HepG2 (cell line): Measurements from ENCODE around the gene GNAI2. TPM values are rescaled to one million over a fixed set of nuclear protein-coding genes. Genes with fewer than 3 reads are reported as not detected.

ENCODE experiments used
- CERS6 ChIP-seq: sonication (generic); formaldehyde crosslinking; IDR thresholded peaks from 2 replicates; pipeline ENCODE4 v1.5.0; 2020; ENCODE audit warnings: missing genetic modification reagents
- DNMT3B ChIP-seq: conservative IDR thresholded peaks from 2 replicates; pipeline ENCODE4 v1.6.1; 2016; ENCODE audit warnings: missing biosample characterization, control low read depth
- GLI4 ChIP-seq: sonication (generic); formaldehyde crosslinking; IDR thresholded peaks from 2 replicates; pipeline ENCODE4 v1.5.1; 2020; ENCODE audit warnings: missing genetic modification reagents, mild to moderate bottlenecking, moderate library complexity, borderline replicate concordance
- HCFC1 ChIP-seq: fragments of 150-350 bp; IDR thresholded peaks from 2 replicates; pipeline ENCODE4 v1.6.1; 2014; ENCODE audit warnings: low read depth, low read length
- HIC2 ChIP-seq: sonication (generic); formaldehyde crosslinking; IDR thresholded peaks from 2 replicates; pipeline ENCODE4 v1.9.0; 2022; ENCODE audit warnings: low read depth, missing genetic modification reagents
- HOXD1 ChIP-seq: sonication (generic); formaldehyde crosslinking; IDR thresholded peaks from 2 replicates; pipeline ENCODE4 v1.5.0; 2020; ENCODE audit warnings: missing genetic modification reagents
- IRX3 ChIP-seq: sonication (generic); formaldehyde crosslinking; IDR thresholded peaks from 2 replicates; pipeline ENCODE4 v1.8.1; 2023; ENCODE audit warnings: mild to moderate bottlenecking, low read depth, missing genetic modification reagents, borderline replicate concordance
- KLF16 ChIP-seq, 2 experiments: sonication (generic) in 1 of 2; formaldehyde crosslinking in 1 of 2; IDR thresholded peaks; 2 replicates each; pipeline versions ENCODE4 v1.6.1 to v1.8.0; 2016 to 2023; ENCODE audit warnings: missing genetic modification reagents in 2 of 2, missing compliant biosample characterization in 1 of 2
- NFATC3 ChIP-seq: sonication (generic); formaldehyde crosslinking; IDR thresholded peaks from 2 replicates; pipeline ENCODE4 v1.5.1; 2020; ENCODE audit warnings: mild to moderate bottlenecking, missing genetic modification reagents
- POLR2G ChIP-seq: fragments of 200-400 bp; formaldehyde crosslinking; IDR thresholded peaks from 2 replicates; pipeline ENCODE4 v1.6.1; 2018; ENCODE audit warnings: mild to moderate bottlenecking, low read depth, low read length, moderate library complexity
- RBM22 ChIP-seq: fragments of 200-400 bp; formaldehyde crosslinking; optimal IDR thresholded peaks from 2 replicates; pipeline ENCODE3; 2017; ENCODE audit warnings: mild to moderate bottlenecking, low read length, moderate library complexity
- TOE1 ChIP-seq: sonication (generic); formaldehyde crosslinking; IDR thresholded peaks from 2 replicates; pipeline ENCODE4 v1.4.0; 2020; ENCODE audit warnings: mild to moderate bottlenecking, missing genetic modification reagents
- TRAFD1 ChIP-seq: sonication (generic); formaldehyde crosslinking; IDR thresholded peaks from 2 replicates; pipeline ENCODE4 v1.5.1; 2020; ENCODE audit warnings: missing genetic modification reagents, mild to moderate bottlenecking, borderline replicate concordance
- ZC3H13 ChIP-seq: sonication (generic); formaldehyde crosslinking; IDR thresholded peaks from 2 replicates; pipeline ENCODE4 v1.8.1; 2023; ENCODE audit warnings: mild to moderate bottlenecking, missing genetic modification reagents, moderate library complexity
- ZNF12 ChIP-seq: sonication (generic); formaldehyde crosslinking; IDR thresholded peaks from 2 replicates; pipeline ENCODE4 v1.5.0; 2020; ENCODE audit warnings: missing genetic modification reagents
- ZNF18 ChIP-seq: sonication (generic); formaldehyde crosslinking; IDR thresholded peaks from 2 replicates; pipeline ENCODE4 v1.8.0; 2022; ENCODE audit warnings: mild to moderate bottlenecking, missing genetic modification reagents; ENCODE audit not compliant: insufficient replicate concordance
- ZNF282 ChIP-seq: fragments of 450-650 bp; IDR thresholded peaks from 2 replicates; pipeline ENCODE4 v1.6.1; 2018; ENCODE audit not compliant: partially characterized antibody
- ZNF296 ChIP-seq: sonication (generic); formaldehyde crosslinking; conservative IDR thresholded peaks from 2 replicates; pipeline ENCODE4 v1.5.0; 2020; ENCODE audit warnings: mild to moderate bottlenecking, missing genetic modification reagents
- ZNF335 ChIP-seq: sonication (generic); formaldehyde crosslinking; IDR thresholded peaks from 2 replicates; pipeline ENCODE4 v1.4.0; 2020; ENCODE audit warnings: missing genetic modification reagents
- ZNF460 ChIP-seq: sonication (generic); formaldehyde crosslinking; IDR thresholded peaks from 2 replicates; pipeline ENCODE4 v1.5.1; 2020; ENCODE audit warnings: missing genetic modification reagents, mild to moderate bottlenecking, borderline replicate concordance
- ZNF691 ChIP-seq: sonication (generic); formaldehyde crosslinking; IDR thresholded peaks from 2 replicates; pipeline ENCODE4 v1.4.0; 2020; ENCODE audit warnings: missing genetic modification reagents, low read depth, mild to moderate bottlenecking, borderline replicate concordance
- ZNF747 ChIP-seq: sonication (generic); formaldehyde crosslinking; IDR thresholded peaks from 2 replicates; pipeline ENCODE4 v1.8.1; 2023; ENCODE audit warnings: missing genetic modification reagents, mild to moderate bottlenecking, borderline replicate concordance
- ZNF773 ChIP-seq: sonication (generic); formaldehyde crosslinking; IDR thresholded peaks from 2 replicates; pipeline ENCODE4 v1.4.0; 2020; ENCODE audit warnings: missing genetic modification reagents, borderline replicate concordance
- ZSCAN25 ChIP-seq: sonication (generic); formaldehyde crosslinking; IDR thresholded peaks from 2 replicates; pipeline ENCODE4 v1.8.0; 2022; ENCODE audit warnings: mild to moderate bottlenecking, missing genetic modification reagents
- polyA plus RNA-seq, 8 experiments: library from polyadenylated mRNA; depleted of rRNA in 3 of 8; stranded (reverse) in 7 of 8; unstranded in 1 of 8; fragments of >200 nt; fragmentation: Illumina TruSeq in 4 of 8; extraction: Trizol in 4 of 8; gene quantifications; 2 replicates each; pipeline versions ENCODE4 v1.2.1 to v1.2.3, GENCODE V29; 2011 to 2016; ENCODE audit warnings: low read depth in 4 of 8, missing spikeins in 1 of 8, mixed read lengths in 1 of 8; ENCODE audit not compliant: insufficient read depth in 1 of 8
- total RNA-seq, 5 experiments: library from RNA; depleted of rRNA; stranded (reverse); fragments of >200 nt; fragmentation: Illumina TruSeq; extraction: Trizol; gene quantifications; 2 replicates each; pipeline ENCODE4 v1.2.3, GENCODE V29; 2016; ENCODE audit warnings: low read depth in 1 of 5

Gene GNAI2
- total and polyA plus RNA-seq, 2 of the 13 experiments (the other 11 are each of a cell fraction or from before 2014, with no cell fraction given): 51.1 to 66.2 TPM

- TF ChIP-seq TRAFD1 (CRISPR knock-in tag) (no peak), GLI4 (CRISPR knock-in tag) (no peak), RBM22 (no peak), HOXD1 (CRISPR knock-in tag) (0 out of 2 replicates have a peak, but pooled peaks have one; percentile 43), POLR2G (peak; percentile 61; the same call in 1 of the 2 replicates), ZNF296 (CRISPR knock-in tag) (no peak), IRX3 (CRISPR knock-in tag) (0 out of 2 replicates have a peak, but pooled peaks have one; percentile 24), KLF16 (CRISPR knock-in tag; IDR thresholded peaks at IDR 0.05) (peak in 1 of 2 experiments; percentile 27; a peak in 1 of 4 replicates), HIC2 (CRISPR knock-in tag) (no peak), HCFC1 (no peak), ZNF335 (CRISPR knock-in tag) (0 out of 2 replicates have a peak, but pooled peaks have one; percentile 39), ZNF18 (CRISPR knock-in tag) (peak; percentile 12), NFATC3 (CRISPR knock-in tag) (no peak), ZC3H13 (no peak), ZNF747 (CRISPR knock-in tag) (no peak), ZNF460 (CRISPR knock-in tag) (no peak), TOE1 (no peak), ZSCAN25 (CRISPR knock-in tag) (no peak), ZNF691 (CRISPR knock-in tag) (no peak), ZNF282 (no peak), ZNF12 (CRISPR knock-in tag) (no peak), CERS6 (CRISPR knock-in tag) (no peak), DNMT3B (CRISPR knock-in tag) (no peak), ZNF773 (no peak)
Measured at GRCh38 chr3:50204804-50205412, 31.1 kb upstream of the GNAI2 start, which contains the start of gene SLC38A3 (continued).
